ENCODE results near the gene CCDC57.
"Not testable (repeated sequence)": the region's sequence is repeated elsewhere in the genome, so short reads cannot be mapped to it uniquely, and the experiment has no call there.

Gene CCDC57

GRCh38 chr17:82202981-82203380 is 9.7 kb downstream of the CCDC57 start:
- peak in 1 of 2 experiments; percentile 39 for DNase-seq (ENCODE audit: low read depth in 2 of 2)

GRCh38 chr17:82201498-82201910 is 11.1 kb downstream of the CCDC57 start:
- DNase-seq (ENCODE audit: low read depth in 2 of 2) = no peak

GRCh38 chr17:82200743-82201497 is 11.7 kb downstream of the CCDC57 start:
- DNase-seq (ENCODE audit: low read depth in 2 of 2) = peak in 1 of 2 experiments; percentile 59

- no peak for DNase-seq (ENCODE audit: low read depth in 2 of 2)
Measured at GRCh38 chr17:82200135-82200534, 12.5 kb downstream of the CCDC57 start.

GRCh38 chr17:82199496-82199895 is 13.1 kb downstream of the CCDC57 start:
- no peak for DNase-seq (ENCODE audit: low read depth in 2 of 2)

- no peak for DNase-seq (ENCODE audit: low read depth in 2 of 2)
Measured at GRCh38 chr17:82198092-82198491, 14.6 kb downstream of the CCDC57 start.

- no peak for DNase-seq (ENCODE audit: low read depth in 2 of 2)
Measured at GRCh38 chr17:82195675-82196672, 16.7 kb downstream of the CCDC57 start.

GRCh38 chr17:82194765-82195164 is 17.9 kb downstream of the CCDC57 start:
- DNase-seq (ENCODE audit: low read depth in 2 of 2) = no peak

- no peak for DNase-seq (ENCODE audit: low read depth in 2 of 2)
Measured at GRCh38 chr17:82193520-82194220, 19.0 kb downstream of the CCDC57 start.

- not testable (repeated sequence) for DNase-seq (ENCODE audit: low read depth in 2 of 2)
Measured at GRCh38 chr17:82193050-82193449, 19.6 kb downstream of the CCDC57 start.

- no peak for DNase-seq (ENCODE audit: low read depth in 2 of 2)
Measured at GRCh38 chr17:82188001-82188961, 24.4 kb downstream of the CCDC57 start.

- no peak for DNase-seq (ENCODE audit: low read depth in 2 of 2)
Measured at GRCh38 chr17:82187500-82187899, 25.1 kb downstream of the CCDC57 start.

GRCh38 chr17:82186221-82186620 is 26.4 kb downstream of the CCDC57 start:
- no peak for DNase-seq (ENCODE audit: low read depth in 2 of 2)

GRCh38 chr17:82184761-82185160 is 27.9 kb downstream of the CCDC57 start:
- DNase-seq (ENCODE audit: low read depth in 2 of 2) = no peak

- DNase-seq (ENCODE audit: low read depth in 2 of 2) = no peak
Measured at GRCh38 chr17:82180776-82181528, 31.7 kb downstream of the CCDC57 start.

GRCh38 chr17:82179946-82180475 is 32.6 kb downstream of the CCDC57 start:
- DNase-seq (ENCODE audit: low read depth in 2 of 2) = no peak

GRCh38 chr17:82179412-82179811 is 33.2 kb downstream of the CCDC57 start:
- no peak for DNase-seq (ENCODE audit: low read depth in 2 of 2)

- DNase-seq (ENCODE audit: low read depth in 2 of 2) = no peak
Measured at GRCh38 chr17:82178499-82179261, 34.0 kb downstream of the CCDC57 start.

All from stimulated activated CD4-positive, alpha-beta T cell treated with anti-CD3 and anti-CD28 coated beads, Interleukin-12 subunit alpha, Interleukin-12 subunit beta, amount 100 ng/mL, for 24 hours (primary cell).